GM21515 (cell line): ENCODE results near the gene AMZ1.
"Not testable (repeated sequence)": the region's sequence is repeated elsewhere in the genome, so short reads cannot be mapped to it uniquely, and the experiment has no call there.

Experiments
- ATAC-seq: cut with Tn5 transposase; IDR thresholded peaks from one replicate; pipeline ENCODE4 v1.9.1; 2021; ENCODE audit not compliant: unreplicated experiment

The AMZ1 gene

DNA sequence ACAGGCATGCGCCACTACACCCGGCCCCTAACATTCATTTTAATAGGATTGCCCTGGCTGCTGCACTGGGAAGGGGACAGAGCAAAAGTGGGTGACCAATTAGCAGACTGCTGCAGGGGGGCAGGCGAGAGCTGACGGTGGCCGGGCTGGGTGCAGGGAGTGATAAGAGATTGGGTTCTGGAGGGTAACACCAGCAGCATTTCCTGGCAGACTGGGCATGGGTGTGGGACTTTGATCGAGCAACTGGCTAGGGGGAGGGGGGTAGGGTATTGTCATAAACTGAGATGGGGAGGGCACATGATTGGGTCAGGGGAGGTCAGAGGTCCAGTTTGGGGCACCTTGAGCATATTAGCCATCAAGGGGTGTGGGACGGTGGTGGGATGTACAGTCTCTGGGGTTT is 20.2 kb upstream of the AMZ1 start:
- ATAC-seq = no peak

DNA sequence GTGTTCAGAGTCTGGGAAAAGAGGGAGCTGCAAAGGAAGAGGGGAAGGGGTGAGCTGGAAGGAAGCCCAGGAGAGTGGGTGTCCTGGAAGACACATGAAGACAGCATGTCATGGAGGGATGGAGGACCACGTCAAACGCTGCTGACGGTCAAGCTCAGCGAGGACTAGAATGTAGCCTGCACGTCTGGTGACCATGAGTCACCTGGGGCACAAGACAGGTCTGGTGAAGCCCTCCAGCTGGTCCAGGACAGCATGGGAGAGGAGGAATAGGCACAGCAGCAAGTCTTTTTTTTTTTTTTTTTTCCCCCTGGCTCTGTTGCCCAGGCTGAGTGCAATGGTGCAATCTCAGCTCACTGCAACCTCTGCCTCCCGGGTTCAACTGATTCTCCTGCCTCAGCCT is 19.6 kb upstream of the AMZ1 start:
- ATAC-seq = no peak

DNA sequence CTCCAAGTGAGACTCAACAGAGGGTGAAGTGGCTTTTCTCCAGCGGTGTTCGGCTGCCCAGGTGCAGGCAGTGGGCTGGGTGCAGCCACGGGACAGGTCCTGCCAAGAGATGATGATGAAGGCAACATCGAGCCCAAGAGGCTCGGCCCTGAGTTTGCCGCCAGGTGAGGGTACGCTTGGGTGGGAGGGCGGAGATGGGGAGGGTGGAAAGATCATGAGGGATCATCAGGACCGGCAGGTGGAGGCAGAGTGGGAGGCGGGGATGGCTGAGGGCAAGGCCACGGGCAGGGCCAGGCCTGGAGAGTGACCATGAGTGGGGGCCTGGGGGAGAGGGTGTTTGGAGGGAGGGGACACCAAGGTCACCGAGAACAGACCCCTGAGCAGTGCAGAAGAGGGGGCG is 17.8 kb upstream of the AMZ1 start:
- ATAC-seq = no peak

DNA sequence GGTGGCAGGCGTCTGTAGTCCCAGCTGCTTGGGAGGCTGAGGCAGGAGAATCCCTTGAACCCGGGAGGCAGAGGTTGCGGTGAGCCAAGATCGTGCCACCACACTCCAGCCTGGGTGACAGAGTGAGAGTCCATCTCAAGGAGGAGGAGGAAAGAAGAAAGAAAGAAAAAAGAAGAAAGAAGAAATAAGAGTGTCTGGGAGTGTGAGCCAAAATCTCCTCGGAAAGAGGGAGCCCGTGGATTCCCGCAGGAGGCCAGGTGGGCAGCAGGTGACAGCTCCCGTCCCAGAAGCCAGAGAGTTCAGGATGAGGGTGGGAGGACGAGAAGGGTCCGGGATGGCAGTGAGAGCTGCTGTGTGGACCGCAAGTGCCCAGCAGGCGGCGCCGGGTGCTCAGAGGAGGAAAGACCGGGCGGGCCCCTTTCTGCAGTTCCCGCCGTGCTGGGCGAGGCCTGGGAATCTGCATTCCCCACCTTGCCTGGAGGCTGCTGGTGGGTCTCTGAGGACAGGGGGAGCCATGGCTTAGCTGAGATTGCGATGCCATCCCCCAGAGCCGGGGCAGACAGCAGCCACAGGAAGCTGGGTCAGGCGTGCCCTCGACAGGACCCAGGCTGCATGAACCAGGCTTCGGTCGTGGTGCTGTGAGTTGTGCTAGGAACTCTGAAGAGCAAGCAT is 17.1 kb upstream of the AMZ1 start:
- no peak for ATAC-seq

DNA sequence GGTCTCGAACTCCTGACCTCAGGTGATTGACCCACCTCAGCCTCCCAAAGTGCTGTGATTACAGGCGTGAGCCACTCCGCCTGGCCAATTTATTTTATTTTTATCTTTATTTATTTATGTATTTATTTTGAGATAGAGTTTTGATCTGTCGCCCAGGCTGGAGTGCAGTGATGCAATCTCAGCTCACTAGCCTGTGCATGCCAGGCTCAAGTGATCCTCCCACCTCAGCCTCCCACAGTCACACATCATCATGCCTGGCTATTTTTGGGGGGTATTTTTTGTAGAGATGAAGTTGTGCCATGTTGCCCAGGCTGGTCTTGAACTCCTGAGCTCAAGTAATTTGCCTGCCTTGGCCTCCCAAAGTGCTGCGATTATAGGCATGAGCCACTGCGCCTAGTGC is 14.8 kb upstream of the AMZ1 start:
- ATAC-seq = not testable (repeated sequence)

DNA sequence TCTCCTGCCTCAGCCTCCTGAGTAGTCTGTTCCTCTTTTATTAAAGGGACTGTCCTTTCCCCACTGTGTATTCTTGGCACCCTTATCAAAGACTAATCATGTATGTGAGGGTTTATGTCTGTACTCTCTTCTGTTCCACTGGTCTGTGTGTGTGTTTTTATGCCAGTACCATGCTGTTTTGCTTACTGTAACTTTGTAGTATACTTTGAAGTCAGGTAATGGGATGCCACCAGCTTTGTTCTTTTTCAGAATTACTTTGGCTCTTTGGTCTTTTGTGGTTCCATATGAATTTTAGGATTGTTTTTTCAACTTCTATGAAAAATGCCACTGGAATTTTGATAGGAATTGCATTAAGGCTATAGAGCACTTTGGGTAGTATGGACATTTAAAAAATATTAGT is 14.1 kb upstream of the AMZ1 start:
- ATAC-seq = no peak

DNA sequence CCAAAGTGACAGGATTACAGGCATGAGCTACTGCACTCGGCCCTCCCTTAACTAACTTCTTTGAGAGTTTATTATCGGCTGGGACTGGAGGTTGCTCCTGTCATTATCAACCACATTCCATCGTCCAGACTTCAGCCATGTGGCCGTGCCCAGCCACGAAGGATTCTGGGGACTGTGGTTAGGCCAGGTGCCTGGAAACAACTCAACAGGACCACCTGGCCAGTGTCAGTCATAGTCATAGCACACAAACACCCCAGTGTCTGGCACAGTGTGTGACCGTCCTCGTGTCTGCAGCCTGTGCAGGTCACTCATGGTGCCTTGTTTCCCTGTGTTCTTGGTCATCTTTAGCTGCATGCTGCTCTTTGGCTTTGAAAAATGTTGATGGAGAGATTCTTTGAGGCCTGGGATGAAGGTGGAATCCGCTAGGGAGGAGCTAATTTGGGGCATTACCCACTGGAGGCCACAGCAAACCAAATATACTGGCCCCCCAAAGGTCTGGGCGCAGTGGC is 12.7 kb upstream of the AMZ1 start:
- ATAC-seq = no peak

DNA sequence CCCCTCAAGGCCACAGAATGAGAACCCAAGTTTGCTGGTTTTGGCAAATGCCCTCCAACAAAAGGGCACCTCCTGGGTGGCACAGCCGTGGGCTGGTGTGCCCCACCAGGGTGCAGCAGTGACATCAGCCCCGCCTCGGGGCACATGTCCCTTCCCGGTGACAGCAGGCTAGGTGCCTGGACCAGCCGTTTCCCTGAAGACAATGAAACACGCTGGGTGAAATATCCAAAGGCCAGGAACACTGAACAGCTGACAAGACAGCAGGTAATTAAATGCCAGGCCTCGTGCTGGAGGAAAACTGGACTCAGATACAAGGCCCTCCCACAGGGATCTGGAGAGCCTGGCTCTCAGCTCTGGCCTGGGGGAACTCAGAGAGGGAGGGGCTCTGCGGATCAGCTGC is 11.4 kb upstream of the AMZ1 start:
- not testable (repeated sequence) for ATAC-seq

DNA sequence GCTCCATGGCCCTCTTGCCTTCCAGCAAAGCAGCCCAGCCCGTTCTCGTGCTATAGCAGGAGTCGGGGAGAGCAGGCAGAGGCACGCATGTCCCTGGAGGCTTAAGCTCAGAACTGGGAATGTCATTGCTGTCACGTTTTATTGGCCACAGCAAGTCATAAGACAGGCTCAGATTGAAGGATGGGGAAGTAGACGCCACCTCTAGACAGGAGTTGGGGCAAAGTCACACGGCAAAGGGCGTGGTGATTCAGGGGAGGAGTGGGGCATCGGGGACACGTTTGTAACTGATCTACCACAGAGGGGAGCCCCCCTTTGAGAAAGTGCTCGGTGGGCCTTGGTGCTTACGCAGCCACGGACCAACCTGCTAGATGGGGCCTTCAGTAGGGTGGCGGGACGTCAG is 9.5 kb upstream of the AMZ1 start:
- ATAC-seq = not testable (repeated sequence)

DNA sequence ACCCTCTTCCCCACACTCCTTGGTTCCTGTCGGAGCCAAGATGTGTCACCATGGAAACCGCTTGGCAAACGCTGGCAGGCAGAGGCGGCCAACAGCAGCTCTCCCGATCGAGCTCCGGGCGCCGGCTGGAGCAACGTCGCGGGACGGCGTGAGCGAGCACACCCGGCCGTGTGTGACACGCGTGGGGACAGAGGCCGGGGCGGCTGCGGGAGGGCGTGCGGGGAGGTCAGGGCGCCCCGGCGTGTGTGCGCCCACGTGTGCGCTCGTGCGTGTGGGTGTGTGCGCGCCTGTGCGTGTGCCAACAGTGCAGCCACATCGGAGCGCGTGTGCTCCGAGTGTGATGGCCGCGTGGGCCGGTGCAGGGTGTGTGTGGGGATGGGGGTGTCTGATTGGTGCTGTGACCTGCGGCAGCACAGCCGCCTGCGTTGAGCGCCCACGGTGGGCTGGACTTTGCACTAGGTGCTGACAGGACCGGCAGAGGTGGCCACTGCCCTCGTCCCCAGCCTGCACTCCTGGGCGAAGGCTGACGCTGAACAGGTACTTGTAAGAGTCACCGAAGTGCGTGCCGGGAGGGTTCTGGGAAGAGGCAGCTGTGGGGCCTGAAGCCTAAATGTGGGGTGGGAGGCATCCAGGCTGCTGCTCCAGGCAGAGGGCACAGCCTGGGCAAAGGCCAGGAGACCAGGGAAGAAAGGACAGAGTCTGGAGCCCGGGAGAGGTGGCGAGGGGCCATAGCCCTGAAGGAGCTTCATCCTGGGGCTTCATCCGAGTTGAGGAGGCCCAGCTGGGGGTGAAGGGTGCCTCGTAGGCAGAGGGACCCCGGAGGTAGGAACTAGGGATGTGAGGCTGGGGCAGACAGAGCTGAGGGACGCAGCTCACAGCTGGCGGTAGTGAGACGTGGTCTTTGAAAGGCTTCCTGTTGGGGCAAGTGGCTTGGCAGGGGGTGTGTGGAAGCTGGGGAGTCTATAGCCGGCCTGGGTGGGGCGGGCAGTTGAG is 8.6 kb upstream of the AMZ1 start:
- ATAC-seq = not testable (repeated sequence)

DNA sequence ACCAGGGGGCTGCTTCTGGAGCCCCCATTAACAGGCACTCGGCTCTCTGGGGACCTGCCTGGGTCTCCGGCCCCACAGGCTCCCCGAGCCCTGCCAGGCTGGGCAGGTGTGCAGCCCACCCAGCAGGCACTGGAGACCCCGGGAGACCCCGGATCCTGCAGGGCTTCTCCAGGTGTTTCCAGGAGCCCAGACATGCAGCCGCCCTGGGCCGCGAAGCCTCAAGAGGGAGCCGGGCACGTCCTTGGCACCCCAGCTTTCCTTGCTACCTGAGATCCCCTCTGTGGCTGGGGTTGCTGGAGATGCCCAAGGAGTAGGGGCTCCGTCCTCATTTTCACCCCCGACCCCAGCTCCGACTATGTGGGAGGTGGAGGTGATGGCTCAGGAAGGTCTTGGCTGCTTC is 7.7 kb upstream of the AMZ1 start:
- no peak for ATAC-seq

DNA sequence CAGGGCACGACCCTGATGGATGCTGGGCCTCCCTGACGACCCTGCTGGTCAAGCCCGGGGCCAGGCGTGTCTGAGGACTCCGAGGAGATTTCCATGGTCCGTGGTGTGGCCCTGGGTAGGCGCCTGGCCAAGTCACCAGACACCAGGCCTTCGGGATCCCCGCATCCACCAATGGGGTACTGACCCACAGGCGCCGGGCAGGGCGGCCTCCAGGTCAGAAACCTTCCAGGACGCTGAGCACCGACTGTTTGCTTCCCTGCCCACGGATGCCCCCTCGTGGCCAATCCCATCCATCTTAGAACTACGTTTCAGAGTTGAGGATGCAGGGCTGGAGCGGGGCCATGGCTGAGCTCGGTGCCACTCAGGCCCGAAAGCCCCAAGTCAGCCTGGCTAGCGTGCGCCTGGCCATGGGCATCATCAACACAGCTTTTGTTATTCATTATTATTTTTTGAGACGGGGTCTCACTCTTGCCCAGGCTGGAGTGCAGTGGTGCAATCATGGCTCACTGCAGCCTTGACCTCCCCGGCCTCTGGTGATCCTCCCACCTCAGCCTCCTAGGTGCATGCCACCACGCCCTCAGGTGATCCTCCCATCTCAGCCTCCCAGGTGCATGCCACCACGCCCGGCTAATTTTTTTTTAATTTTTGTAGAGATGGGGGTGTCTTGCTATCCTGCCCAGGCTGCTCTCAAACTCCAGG is 7.1 kb upstream of the AMZ1 start:
- ATAC-seq = no peak

DNA sequence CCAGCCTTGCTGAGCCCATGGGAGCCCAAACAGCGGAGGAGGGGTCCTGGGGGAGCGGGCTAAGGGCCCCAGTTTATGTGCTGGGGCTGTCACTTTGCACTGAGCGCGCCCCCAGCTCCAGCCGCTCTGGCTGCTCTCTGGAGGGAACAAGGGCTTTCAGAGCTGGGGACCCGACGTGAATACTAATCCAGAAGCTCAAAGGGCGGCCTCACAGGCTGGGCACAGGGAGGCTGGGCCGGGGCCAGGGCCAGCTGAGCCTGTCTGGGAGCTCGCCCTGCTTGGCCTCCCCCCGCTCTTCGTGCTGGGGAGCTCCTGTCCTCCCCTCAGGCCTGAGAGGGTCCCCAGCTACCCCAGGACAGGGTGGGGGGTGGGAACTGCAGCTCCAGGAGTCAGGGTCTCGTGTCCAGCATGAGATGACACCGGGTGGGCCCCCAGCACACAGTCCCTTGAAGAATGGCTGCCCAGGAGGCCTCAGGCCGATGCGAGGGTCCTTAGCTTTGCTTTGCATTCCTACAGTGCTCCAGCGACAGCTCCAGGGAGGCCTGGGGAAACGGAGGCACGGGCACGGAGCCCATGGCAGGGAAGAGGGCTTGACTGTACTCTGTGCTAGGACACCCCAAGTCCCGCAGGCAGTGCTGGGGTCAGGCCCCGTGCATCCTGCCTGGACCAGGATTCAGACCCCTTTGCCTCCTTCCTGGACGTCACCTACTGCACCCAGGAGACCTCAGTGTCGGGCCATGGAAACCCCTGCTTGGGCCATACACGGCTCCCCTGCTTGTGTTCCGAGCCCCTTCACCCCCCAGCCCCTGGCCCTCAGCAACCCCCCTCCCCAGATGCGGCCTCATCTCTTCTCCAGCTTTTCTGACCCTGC is 5.8 kb upstream of the AMZ1 start:
- no peak for ATAC-seq

DNA sequence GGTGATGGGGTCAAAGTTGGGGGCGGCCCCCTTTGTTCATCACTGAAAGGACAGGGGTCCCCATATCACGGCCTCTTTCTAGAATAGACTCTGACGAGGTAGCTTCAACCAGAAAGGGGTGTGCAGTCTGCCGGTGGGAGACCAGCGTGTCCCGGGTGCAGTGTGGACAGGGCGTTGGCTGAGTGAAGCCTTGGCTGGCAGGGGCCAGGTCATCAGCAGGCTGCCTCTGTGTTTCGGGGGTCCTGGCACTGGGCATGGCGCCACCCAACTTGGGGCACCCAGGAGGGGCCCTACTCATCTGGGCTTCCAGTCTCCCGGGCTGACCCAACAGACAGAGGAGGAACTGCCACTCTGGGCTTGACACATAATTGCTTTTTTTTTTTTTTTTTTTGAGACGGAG is 3.5 kb upstream of the AMZ1 start:
- no peak for ATAC-seq

DNA sequence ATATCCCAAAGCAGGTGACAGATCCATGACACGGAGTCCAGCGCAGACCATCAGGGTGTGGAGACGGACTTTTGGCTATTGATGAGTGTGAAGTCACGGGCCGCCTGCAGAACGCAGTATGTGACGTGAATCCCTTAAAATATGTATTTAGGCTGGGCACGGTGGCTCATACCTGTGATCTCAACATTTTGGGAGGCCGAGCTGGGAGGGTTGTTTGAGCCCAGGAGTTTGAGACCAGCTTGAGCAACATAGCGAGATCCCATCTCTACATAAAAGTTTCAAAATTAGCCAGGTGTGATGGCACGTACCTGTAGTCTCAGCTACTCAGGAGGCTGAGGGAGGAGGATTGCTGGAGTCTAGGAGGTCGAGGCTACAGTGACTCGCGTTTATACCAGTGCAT is 1.9 kb upstream of the AMZ1 start:
- ATAC-seq = no peak

DNA sequence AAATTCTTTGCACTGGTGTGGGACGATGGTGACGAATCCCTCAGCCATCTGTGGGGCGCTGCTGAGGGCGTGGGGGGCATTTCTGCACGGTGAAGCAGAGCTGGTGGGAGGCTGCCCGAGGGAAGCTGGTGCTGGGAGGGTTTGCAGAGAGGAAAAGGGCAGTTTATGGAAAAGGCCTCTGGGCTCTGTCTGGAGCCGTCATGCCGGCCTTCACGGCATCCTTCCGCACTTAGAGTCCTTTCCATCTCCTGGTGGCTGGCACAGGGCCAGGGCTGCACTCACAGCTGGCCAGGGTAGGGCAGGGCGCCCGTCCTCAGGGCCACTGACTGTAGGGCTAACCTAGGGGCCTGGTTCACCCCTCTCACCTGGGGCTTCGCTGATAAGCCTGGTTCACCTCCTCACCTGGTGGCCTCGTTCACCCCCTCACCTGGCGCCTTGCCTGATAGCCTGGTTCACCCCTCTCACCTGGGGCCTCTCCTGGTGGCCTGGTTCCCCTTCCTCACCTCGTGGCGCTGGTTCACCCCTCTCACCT is 598 bp upstream of the AMZ1 start:
- ATAC-seq = no peak

DNA sequence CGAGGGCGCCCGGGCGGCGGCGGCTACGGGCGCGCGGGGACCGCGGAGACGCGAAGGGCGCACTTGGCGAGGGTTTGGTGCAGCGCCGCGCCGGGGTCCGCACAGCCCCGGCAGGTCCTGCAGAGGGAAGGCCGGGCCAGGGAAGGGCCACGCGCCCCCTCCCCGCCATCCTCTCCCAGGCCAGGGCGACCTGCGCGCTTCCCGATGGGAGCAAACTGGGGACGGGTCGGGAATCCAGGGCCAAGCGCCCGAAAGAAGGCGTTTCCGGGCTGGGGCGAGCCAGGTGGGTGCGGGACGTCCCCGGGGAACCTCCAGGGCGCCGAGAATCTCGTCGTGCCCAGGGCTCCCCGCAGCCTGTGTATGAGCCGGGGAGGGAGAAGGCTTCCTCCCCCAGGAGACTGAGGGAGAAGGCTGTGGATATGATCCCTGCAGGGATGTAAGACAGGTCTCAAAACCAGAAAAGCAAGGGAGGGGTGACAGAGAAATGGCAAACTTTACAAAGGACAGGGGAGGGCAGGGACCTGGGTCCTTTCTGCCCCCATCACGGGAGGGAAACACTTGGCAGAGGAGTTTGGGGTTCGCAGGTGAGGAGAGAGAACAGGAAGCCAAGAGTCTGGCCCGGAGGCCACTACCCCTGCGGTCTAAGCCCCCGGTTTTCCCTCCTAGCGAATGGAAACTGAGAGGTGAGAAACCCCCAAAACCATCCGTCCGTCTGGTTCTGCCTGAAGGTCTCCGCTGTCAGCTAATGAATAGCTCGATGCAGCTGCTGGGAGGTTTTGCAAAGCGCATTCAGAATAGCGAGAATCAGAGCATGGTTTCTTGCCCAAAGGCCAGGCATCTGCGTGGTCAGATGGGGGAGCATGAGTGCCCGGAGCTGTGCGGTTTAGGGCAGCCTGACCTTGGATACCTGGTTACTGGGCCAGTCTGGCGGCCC is 674 bp downstream of the AMZ1 start:
- peak; percentile 85 for ATAC-seq

DNA sequence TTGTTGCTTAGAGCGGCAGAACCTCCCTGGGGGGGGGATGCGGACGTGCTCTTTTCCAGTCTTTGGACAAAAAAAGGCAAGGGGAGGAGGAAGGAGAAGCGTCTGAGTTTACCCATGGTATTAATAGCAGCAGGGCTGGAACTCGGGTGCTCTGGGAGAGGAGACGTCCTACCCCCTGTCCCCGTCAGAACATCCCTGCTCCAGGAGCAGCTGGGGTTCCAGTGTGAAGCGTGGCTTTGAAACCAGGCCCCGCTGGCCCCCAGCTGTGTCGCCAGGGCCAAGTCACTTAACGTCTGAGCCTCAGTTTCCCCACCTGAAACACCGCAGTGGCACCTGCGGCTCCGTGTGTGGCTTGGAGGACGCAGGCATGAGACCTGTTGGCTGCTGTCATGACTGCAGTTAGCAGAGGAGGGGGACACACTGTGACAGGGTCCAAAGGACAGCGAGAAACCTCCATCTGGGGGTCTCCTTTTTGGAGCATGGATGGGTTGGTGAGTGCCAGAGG is 1.4 kb downstream of the AMZ1 start:
- peak; percentile 1 for ATAC-seq
